Measurements from ENCODE around the gene CAT.

Gene CAT

DNA sequence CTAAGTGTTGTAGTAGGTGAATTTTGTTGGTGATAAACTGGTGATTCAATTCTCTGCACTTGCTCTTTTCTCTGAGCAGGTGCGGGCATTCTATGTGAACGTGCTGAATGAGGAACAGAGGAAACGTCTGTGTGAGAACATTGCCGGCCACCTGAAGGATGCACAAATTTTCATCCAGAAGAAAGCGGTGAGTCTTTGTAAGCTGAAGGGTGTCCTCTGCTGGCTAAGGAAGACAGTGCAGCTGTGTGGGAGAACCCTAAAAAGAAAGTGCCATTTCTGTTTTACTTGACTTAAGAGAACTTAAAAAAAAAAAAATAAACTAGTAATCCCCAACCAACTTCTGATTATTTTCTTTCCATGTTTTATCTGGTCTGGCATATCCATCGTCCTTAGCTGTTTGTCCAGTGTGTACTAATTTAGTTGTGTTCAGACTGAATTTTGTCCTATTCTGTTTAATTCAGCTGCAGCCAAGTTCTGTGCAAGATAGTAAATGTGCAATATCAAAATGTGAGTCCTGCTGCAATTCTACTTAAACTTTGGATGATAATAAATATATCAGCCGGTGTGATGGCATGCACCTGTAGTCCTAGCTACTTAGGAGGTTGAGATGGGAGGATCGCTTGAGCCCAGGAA lies 29.6 kb downstream of the CAT start:
- H3K9me3 ChIP-seq (ENCODE audit: control insufficient read depth, low read length), result no peaks in the 10 kb centered on the region
- no peak overlapping the region for H3K4me3 ChIP-seq (ENCODE audit: low read length)
- H3K36me3 ChIP-seq (ENCODE audit: control insufficient read depth, insufficient read depth, low read length), result peaks cover 14% of the 10 kb centered on the region
- H3K4me1 ChIP-seq (ENCODE audit: control insufficient read depth, insufficient read depth, low read length), result no peaks in the 10 kb centered on the region
- H3K9ac ChIP-seq (ENCODE audit: low read length), result no peak overlapping the region
- H3K27me3 ChIP-seq (ENCODE audit: control insufficient read depth, insufficient read depth, low read length), result no peaks in the 10 kb centered on the region

DNA sequence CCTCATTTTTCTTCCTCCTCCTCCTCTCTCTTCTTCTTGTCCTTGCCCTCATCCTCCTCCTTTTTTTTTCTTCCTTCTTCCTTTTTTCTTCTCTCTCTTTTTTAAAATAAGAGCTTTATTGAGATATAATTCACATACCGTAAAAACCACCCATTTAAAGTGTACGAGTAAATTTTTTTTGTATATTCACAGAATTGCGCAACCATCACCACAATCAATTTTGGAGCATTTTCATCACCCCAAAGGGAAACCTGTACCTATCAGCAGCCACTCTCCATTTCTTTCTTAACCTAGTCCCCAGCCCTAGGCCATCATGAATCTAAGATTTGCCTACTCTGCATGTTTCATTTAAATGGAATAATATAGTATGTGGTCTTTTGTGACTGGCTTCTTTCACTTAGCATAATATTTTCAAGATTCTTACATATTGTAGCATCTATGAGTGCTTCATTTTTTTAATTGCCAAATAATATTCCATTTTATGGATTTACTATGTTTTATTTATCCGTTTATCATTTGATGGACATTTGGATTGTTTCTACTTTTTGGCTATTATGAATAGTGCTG lies 35.0 kb downstream of the CAT start:
- H3K9me3 ChIP-seq (ENCODE audit: control insufficient read depth, low read length), result no peaks in the 10 kb centered on the region
- H3K9ac ChIP-seq (ENCODE audit: low read length), result no peak overlapping the region
- peaks cover 7% of the 10 kb centered on the region for H3K36me3 ChIP-seq (ENCODE audit: control insufficient read depth, insufficient read depth, low read length)
- no peak overlapping the region for H3K4me3 ChIP-seq (ENCODE audit: low read length)
- H3K27me3 ChIP-seq (ENCODE audit: control insufficient read depth, insufficient read depth, low read length), result no peaks in the 10 kb centered on the region
- H3K4me1 ChIP-seq (ENCODE audit: control insufficient read depth, insufficient read depth, low read length), result no peaks in the 10 kb centered on the region

DNA sequence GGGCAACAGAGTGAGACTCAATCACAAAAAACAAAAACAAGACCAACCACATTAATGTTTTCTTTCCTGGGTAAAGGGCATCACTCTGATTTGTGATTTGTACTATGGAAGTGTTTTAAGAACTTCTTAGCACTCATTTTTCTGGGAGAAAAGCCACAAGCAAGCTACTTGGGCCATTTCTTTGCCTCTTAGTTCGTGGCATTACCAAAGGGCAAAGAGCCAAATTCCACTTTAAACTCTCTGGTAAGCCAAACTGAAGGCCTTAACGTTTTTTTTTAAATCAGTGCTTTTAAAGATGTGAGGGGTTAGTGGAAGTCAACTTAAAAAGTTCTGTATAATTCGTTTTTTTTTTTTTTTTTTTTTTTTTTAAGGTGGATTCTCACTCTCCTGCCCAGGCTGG lies 36.9 kb downstream of the CAT start:
- Histone ChIP-seq H3K9ac (ENCODE audit: low read length) (no peak overlapping the region), H3K9me3 (ENCODE audit: control insufficient read depth, low read length) (no peaks in the 10 kb centered on the region), H3K36me3 (ENCODE audit: control insufficient read depth, insufficient read depth, low read length) (no peaks in the 10 kb centered on the region), H3K4me1 (ENCODE audit: control insufficient read depth, insufficient read depth, low read length) (no peaks in the 10 kb centered on the region), H3K4me3 (ENCODE audit: low read length) (no peak overlapping the region), H3K27me3 (ENCODE audit: control insufficient read depth, insufficient read depth, low read length) (no peaks in the 10 kb centered on the region)

DNA sequence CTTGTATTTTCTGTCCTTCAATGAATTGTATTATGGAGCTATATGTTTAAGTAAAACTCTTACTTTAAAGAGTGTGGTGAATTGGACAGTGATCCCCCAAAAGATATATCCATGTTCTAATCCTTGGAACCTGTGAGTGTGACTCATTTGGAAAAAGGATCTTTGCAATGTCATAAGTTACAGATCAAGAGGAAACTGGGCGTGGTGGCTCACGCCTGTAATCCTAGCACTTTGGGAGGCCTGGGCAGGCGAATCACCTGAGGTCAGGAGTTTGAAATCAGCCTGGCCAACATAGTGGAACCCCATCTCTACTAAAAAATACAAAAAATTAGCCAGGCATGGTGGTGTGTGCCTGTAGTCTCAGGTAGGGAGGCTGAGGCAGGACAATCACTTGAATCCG lies 38.1 kb downstream of the CAT start:
- Histone ChIP-seq H3K9ac (ENCODE audit: low read length) (no peak overlapping the region), H3K9me3 (ENCODE audit: control insufficient read depth, low read length) (no peaks in the 10 kb centered on the region), H3K36me3 (ENCODE audit: control insufficient read depth, insufficient read depth, low read length) (no peaks in the 10 kb centered on the region), H3K4me3 (ENCODE audit: low read length) (no peak overlapping the region), H3K27me3 (ENCODE audit: control insufficient read depth, insufficient read depth, low read length) (no peaks in the 10 kb centered on the region), H3K4me1 (ENCODE audit: control insufficient read depth, insufficient read depth, low read length) (no peaks in the 10 kb centered on the region)

DNA sequence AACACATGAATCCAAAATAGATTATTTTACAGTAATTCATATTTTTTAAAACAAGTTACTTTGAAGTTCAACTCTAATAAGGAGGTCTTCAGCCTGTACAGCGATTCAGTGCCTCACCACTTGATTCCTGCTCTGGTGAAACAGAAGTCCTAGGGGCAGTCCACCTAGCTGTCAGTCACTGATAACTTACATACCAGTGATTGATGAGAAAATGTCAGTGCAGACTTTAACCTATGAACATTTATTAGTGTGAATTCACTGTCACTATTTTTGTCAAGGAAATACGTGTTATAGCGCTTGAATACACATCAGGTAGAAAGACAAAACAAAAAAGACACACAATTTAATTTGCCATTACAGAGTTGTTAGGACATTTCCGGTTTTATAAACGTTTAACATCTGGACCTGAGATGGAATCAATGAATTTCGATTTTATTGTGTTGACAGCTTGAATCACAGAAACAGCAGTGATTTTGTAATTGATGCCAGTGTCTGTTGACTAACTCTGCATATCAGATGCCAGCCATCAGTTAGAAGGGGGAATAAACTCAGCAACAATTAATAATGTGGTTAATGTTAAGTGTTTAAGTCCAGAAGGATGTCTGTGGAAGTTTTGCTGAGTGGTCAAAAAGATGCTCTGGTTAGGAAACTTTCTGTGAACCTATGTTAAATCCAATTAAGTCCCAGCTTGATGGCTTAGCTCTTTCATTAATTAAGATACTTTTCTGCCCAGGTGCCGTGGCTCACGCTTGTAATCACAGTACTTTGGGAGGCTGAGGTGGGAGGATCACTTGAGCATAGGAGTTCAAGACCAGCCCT lies 40.3 kb downstream of the CAT start:
- Histone ChIP-seq H3K4me1 (ENCODE audit: control insufficient read depth, insufficient read depth, low read length) (no peaks in the 10 kb centered on the region), H3K27me3 (ENCODE audit: control insufficient read depth, insufficient read depth, low read length) (no peaks in the 10 kb centered on the region), H3K9ac (ENCODE audit: low read length) (no peak overlapping the region), H3K4me3 (ENCODE audit: low read length) (no peak overlapping the region), H3K36me3 (ENCODE audit: control insufficient read depth, insufficient read depth, low read length) (no peaks in the 10 kb centered on the region), H3K9me3 (ENCODE audit: control insufficient read depth, low read length) (no peaks in the 10 kb centered on the region)

DNA sequence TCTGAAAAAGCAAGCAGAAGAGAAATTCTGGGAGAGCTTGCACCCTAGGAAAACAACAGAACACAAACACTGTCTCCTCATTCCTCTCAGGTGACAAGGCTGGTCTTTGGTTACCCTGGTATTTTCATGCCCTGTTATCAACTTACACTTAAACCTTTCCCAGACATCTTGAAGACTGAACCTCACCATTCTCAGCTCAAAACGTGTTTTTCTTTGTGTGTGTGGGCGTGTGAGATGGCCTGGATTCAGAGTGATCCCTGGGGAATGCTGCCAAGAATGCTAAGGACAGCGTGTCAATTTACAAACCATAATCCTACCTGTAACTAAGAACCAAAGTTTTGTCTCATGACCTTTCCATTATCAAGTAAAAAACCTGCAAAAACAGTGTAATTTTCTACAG lies 41.6 kb downstream of the CAT start:
- Histone ChIP-seq H3K4me3 (ENCODE audit: low read length) (no peak overlapping the region), H3K4me1 (ENCODE audit: control insufficient read depth, insufficient read depth, low read length) (no peaks in the 10 kb centered on the region), H3K27me3 (ENCODE audit: control insufficient read depth, insufficient read depth, low read length) (no peaks in the 10 kb centered on the region), H3K36me3 (ENCODE audit: control insufficient read depth, insufficient read depth, low read length) (no peaks in the 10 kb centered on the region), H3K9ac (ENCODE audit: low read length) (no peak overlapping the region), H3K9me3 (ENCODE audit: control insufficient read depth, low read length) (no peaks in the 10 kb centered on the region)

DNA sequence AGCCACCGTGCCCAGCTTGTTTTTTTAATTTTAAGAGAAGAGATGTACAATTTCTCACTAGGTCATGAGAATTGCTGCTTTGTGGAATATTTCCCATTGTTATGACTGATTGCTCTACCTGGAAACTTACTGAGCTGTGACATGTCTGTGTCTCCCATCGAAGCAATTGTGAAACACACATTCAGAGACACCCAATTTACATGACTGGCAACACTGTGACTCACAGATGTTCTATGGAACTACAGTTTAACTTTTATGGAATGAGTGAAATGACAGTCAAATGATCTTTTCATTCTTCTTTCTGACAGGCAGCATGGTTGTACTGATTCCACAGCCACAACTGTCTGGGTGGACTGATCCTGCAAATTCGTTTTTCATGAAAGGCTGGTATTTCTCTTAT lies 42.6 kb downstream of the CAT start:
- Histone ChIP-seq H3K4me3 (ENCODE audit: low read length) (no peak overlapping the region), H3K4me1 (ENCODE audit: control insufficient read depth, insufficient read depth, low read length) (no peaks in the 10 kb centered on the region), H3K36me3 (ENCODE audit: control insufficient read depth, insufficient read depth, low read length) (no peaks in the 10 kb centered on the region), H3K9me3 (ENCODE audit: control insufficient read depth, low read length) (no peaks in the 10 kb centered on the region), H3K9ac (ENCODE audit: low read length) (no peak overlapping the region), H3K27me3 (ENCODE audit: control insufficient read depth, insufficient read depth, low read length) (no peaks in the 10 kb centered on the region)

DNA sequence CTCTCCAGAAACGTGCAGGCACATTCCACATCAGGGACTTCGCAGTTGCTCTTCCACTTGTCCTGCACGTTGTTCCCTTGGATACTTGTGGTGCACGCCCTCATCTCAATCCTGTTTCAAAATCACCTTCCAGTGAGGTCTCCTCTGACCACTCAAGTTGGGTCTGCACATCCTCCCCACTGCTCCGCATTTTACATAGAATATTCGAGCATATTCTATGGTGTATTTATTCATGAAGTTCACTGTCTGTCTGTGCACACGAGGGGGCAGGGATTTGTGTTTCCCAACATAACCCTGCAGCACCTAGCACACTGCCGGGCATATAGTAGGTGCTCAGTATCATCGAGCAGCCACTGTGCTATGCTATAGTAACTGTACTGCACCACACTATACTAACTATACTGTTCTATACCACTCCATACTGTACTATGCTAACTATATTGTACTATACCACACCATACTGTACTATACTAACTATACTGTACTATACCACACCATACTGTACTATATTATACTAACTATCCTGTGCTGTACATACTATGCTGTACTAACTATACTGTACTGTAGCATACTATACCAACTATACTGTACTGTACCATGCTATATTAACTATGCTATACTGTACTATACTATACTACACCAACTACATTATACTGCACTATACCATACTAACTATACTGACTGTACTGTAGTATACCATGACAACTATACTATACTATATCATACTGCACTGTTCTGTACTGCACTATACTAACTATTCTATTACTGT lies 44.6 kb downstream of the CAT start:
- Histone ChIP-seq H3K4me3 (ENCODE audit: low read length) (no peak overlapping the region), H3K9me3 (ENCODE audit: control insufficient read depth, low read length) (no peaks in the 10 kb centered on the region), H3K27me3 (ENCODE audit: control insufficient read depth, insufficient read depth, low read length) (no peaks in the 10 kb centered on the region), H3K4me1 (ENCODE audit: control insufficient read depth, insufficient read depth, low read length) (no peaks in the 10 kb centered on the region), H3K9ac (ENCODE audit: low read length) (no peak overlapping the region), H3K36me3 (ENCODE audit: control insufficient read depth, insufficient read depth, low read length) (no peaks in the 10 kb centered on the region)

DNA sequence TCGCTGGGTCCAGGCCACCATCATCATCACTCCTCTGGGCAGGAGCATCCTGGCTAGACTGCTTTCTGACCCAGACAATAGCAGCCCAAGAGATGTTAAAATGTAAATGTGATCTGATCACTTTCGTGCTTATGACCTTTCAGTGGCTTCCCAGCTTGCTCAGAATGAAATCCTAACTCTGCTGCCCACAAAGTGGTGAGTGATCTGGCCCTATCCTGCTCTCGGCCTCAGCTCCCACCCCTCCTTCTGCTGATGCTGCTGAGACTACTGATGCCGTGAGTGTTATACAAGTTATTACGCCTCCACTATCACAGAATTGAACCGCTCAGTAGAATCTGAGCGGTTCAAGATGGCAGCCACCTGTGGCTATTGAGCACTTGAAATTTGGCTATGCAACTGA lies 48.7 kb downstream of the CAT start:
- Histone ChIP-seq H3K4me1 (ENCODE audit: control insufficient read depth, insufficient read depth, low read length) (no peaks in the 10 kb centered on the region), H3K4me3 (ENCODE audit: low read length) (no peak overlapping the region), H3K9ac (ENCODE audit: low read length) (no peak overlapping the region), H3K27me3 (ENCODE audit: control insufficient read depth, insufficient read depth, low read length) (no peaks in the 10 kb centered on the region), H3K36me3 (ENCODE audit: control insufficient read depth, insufficient read depth, low read length) (no peaks in the 10 kb centered on the region), H3K9me3 (ENCODE audit: control insufficient read depth, low read length) (no peaks in the 10 kb centered on the region)

DNA sequence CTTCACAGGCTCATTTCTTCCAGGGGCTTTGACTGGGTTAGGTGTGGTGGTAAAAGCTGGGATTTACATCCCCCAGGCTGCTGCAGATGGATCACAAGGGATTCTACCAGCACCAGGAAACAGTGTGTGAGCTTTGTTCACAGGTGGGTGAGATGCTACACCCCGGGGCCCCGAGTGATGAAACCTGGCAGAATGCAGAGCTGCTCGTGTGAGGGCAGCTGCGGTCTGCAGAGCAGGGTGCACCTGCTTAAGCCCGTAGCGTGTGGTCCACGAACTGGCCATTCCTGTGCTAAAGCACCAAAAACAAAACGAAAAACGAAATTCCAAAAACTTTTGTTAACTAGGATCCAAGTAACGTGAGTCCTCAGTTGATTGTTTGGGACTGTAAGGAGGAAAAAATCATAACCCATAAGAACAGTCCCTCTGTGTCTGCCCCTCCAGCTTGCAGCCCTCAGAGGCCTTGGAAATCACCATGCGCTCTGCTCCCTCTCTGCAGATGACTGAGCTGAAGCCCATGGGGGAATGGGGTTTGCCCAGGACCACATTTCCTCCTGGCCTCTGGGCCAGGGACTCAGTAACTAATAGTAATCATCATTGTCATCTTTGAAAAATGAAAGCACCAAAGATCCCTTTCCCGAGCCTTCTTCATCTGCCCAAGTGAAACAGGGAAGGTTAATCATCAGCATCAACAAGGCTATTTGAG lies 50.3 kb downstream of the CAT start:
- H3K9ac ChIP-seq (ENCODE audit: low read length), result no peak overlapping the region
- no peaks in the 10 kb centered on the region for H3K4me1 ChIP-seq (ENCODE audit: control insufficient read depth, insufficient read depth, low read length)
- no peak overlapping the region for H3K4me3 ChIP-seq (ENCODE audit: low read length)
- H3K27me3 ChIP-seq (ENCODE audit: control insufficient read depth, insufficient read depth, low read length), result no peaks in the 10 kb centered on the region
- no peaks in the 10 kb centered on the region for H3K9me3 ChIP-seq (ENCODE audit: control insufficient read depth, low read length)
- no peaks in the 10 kb centered on the region for H3K36me3 ChIP-seq (ENCODE audit: control insufficient read depth, insufficient read depth, low read length)

DNA sequence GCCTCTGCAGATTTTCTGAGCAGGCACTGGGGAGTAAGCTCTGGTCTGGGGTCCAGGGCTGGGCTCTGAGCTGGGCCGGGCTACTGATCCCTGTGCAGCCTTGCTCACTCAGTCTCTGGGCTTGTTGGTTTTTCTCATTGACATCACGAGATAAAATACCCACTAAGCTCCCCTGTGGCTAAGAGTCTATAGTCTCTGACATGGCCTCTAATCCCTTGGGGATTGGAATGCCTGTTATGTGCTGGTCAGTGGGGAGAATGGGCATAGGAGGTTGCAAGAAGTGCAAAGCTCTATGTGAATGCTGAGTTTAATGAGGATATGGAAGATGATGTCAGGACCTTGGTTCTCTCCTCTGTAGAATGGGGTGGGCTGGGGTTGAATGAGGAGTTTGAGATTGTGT lies 51.6 kb downstream of the CAT start:
- Histone ChIP-seq H3K9me3 (ENCODE audit: control insufficient read depth, low read length) (no peaks in the 10 kb centered on the region), H3K27me3 (ENCODE audit: control insufficient read depth, insufficient read depth, low read length) (no peaks in the 10 kb centered on the region), H3K4me1 (ENCODE audit: control insufficient read depth, insufficient read depth, low read length) (no peaks in the 10 kb centered on the region), H3K36me3 (ENCODE audit: control insufficient read depth, insufficient read depth, low read length) (no peaks in the 10 kb centered on the region), H3K4me3 (ENCODE audit: low read length) (no peak overlapping the region), H3K9ac (ENCODE audit: low read length) (no peak overlapping the region)
